ENCODE results near the gene TTLL10. TPM values are rescaled to one million over a fixed set of nuclear protein-coding genes. Genes with fewer than 3 reads are reported as not detected.

Gene TTLL10
- total and polyA plus RNA-seq, 2 of the 8 experiments (the other 6 are each of a cell fraction or from before 2014, with no cell fraction given), result 1.1 to 1.7 TPM

- no peak for TF ChIP-seq CBX8 (IDR thresholded peaks at IDR 0.05; ENCODE audit: borderline replicate concordance, low read depth, low read length)
- TF ChIP-seq SIX5 (IDR thresholded peaks at IDR 0.05; ENCODE audit: low read depth, low read length), result no peak
- no peak for TF ChIP-seq RNF2 (IDR thresholded peaks at IDR 0.05; ENCODE audit: borderline replicate concordance, low read depth, low read length, missing control alignments, poor library complexity, severe bottlenecking)
- no peak for TF ChIP-seq ATF2 (IDR thresholded peaks at IDR 0.05; ENCODE audit: low read length)
- no peak for TF ChIP-seq POLR2A (IDR thresholded peaks at IDR 0.05; ENCODE audit: control extremely low read depth in 1 of 2, low read depth in 2 of 2, low read length in 2 of 2)
- no peak for TF ChIP-seq SRF (IDR thresholded peaks at IDR 0.05; ENCODE audit: low read depth, low read length)
- TF ChIP-seq JUN (IDR thresholded peaks at IDR 0.05; ENCODE audit: low read depth, low read length), result no peak
- TF ChIP-seq TAF7 (optimal IDR thresholded peaks at IDR 0.05; ENCODE audit: borderline replicate concordance, low read depth, low read length), result no peak
- no peak for TF ChIP-seq SAP30 (IDR thresholded peaks at IDR 0.05; ENCODE audit: insufficient read depth, insufficient replicate concordance, low read length)
These were observed 25.6 kb upstream of the TTLL10 start (continued) for GRCh38 chr1:1148061-1148460.

Data from H1 (cell line).